Measurements from ENCODE around the gene MMP24.
"Not testable (repeated sequence)": the region's sequence is repeated elsewhere in the genome, so short reads cannot be mapped to it uniquely, and the experiment has no call there.

Gene MMP24

DNA sequence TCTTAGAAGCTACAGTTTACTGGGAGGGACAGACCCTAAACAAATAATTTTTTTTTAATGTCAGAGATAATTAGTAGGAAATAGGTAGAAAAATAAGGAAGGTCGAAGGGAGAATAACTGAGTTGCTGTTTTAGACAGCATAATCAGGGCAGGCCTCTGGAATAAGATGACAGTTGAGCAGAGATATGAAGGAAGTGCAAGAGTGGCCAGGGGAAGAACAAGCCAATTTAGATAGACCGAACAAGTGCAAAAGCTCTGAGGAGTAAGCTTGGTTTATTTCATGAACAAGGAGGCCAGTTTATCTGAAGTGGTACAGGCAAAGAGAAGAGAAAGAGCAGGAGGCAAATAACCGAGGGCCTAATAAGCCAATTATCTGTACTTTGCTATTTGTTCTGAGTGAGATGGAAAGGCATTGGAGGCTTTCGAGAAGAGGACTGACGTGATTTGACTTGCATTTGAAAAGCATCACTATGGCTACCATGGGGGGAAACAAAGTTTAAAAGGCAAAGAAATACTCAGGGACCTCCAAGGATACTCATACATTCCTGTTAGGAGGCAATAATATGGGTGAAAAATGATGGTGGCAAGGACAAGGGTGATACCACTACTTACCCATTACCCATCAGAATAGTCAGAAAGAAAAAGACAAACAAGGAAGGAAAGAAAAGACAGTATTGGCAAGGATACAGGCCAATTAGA lies 34.9 kb upstream of the MMP24 start:
- H3K9ac ChIP-seq (ENCODE audit: insufficient read length): no peak overlapping the region
- no peak overlapping the region for H3K4me3 ChIP-seq
- H3K27ac ChIP-seq: no peak overlapping the region
- no peaks in the 10 kb centered on the region for H3K36me3 ChIP-seq (ENCODE audit: insufficient read depth, low read length)
- TF ChIP-seq FOXP2 (optimal IDR thresholded peaks at IDR 0.05; ENCODE audit: control extremely low read depth, extremely low read length, insufficient read depth) (no peak), EZH2 (IDR thresholded peaks at IDR 0.05) (no peak), POLR2AphosphoS5 (IDR thresholded peaks at IDR 0.05; ENCODE audit: borderline replicate concordance, low read depth, low read length) (no peak)
- no peak for DNase-seq (ENCODE audit: low read depth, low spot score)
- peaks cover 4% of the 10 kb centered on the region; the same call in 1 of the 2 replicates for H3K9me3 ChIP-seq (ENCODE audit: low read depth, low read length)

DNA sequence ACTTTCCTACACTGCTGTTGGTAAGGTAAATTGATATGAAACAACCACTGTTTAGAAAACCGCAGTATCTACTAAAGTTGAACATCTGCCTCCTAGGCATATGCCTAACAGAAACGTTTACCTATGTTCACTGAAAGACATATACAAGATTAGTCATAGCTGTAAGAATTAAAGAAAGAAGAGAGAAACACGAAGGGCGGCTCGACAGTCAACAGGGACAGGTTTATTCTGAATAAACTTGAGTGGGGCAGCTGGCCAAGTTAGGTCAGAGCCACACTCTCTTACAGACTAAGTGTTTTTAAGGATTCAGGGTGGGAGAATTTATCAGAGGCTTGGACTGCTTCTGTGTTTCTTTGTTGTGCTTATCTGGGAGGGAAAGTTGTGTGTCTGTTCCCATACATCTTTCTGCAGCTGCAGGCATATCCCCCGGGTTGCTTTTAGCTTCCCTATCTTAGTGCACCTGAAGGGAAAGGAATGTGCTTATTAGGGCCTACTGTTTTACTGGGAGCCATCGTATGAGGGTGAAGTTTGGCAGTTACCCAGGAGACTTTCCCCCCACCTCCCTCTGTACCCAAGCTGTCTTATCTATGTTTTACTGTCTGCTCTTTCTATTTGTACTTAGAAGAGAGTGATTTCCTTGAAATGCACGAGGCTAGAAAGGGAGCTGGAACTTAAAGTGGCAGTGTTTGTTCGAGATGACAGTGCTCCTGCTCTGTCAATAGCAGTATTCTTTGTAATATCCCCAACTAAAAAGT lies 34.2 kb upstream of the MMP24 start:
- Histone ChIP-seq H3K27ac (no peak overlapping the region), H3K36me3 (ENCODE audit: insufficient read depth, low read length) (no peaks in the 10 kb centered on the region), H3K9me3 (ENCODE audit: low read depth, low read length) (peaks cover 4% of the 10 kb centered on the region; the same call in 1 of the 2 replicates), H3K9ac (ENCODE audit: insufficient read length) (no peak overlapping the region), H3K4me3 (no peak overlapping the region)
- DNase-seq (ENCODE audit: low read depth, low spot score): no peak
- no peak for TF ChIP-seq FOXP2 (optimal IDR thresholded peaks at IDR 0.05; ENCODE audit: control extremely low read depth, extremely low read length, insufficient read depth)
- no peak for TF ChIP-seq POLR2AphosphoS5 (IDR thresholded peaks at IDR 0.05; ENCODE audit: borderline replicate concordance, low read depth, low read length)
- TF ChIP-seq EZH2 (IDR thresholded peaks at IDR 0.05): no peak

DNA sequence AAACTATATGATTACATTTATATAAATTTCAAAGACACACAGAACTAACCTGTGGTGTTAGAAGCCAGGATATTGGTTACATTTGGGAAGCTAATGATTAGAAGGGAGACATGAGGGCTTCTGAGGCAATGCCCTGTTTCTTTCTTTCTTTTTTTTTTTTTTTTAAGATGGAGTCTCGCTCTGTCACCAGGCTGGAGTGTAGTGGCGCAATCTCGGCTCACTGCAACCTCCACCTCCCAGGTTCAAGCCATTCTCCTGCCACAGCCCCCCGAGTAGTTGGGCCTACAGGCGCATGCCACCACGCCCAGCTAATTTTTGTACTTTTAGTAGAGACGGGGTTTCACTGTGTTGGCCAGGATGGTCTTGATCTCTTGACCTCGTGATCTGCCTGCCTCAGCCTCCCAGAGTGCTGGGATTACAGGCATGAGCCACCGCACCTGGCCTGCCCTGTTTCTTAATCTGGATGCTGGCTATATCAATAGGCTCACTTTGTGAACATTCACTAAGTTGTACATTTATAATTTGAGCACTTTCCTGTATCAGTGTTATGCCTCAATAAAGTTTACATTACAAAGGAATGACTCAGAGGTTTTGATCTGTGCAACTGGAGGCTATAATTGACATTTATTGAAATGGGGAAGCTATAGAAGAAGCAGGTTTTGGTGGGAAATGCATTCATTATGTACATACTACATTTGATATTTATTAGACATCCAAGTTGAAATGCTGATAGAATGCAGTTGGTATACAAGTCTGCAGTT lies 33.3 kb upstream of the MMP24 start:
- not testable (repeated sequence) for H3K36me3 ChIP-seq (ENCODE audit: insufficient read depth, low read length); H3K27ac ChIP-seq; H3K4me3 ChIP-seq; H3K9ac ChIP-seq (ENCODE audit: insufficient read length); DNase-seq (ENCODE audit: low read depth, low spot score); H3K9me3 ChIP-seq (ENCODE audit: low read depth, low read length)

DNA sequence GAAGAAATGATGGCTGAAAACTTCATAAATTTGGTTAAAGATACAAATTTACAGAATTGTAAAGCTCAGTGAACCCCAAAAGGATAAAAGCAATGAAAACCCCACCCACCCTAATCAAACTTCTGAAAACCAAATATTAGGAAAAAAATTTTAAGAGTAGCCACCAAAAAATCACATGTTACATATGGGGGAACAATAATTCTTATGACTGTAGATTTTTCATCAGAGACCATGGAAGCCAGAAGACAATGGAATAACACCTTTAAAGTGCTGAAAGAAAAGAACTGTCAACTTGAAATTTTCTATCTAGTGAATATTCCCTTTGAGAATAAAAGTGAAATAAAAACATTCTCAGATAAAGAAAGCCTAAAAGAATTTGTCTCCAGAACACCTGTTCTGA lies 30.2 kb upstream of the MMP24 start:
- no peak for DNase-seq (ENCODE audit: low read depth, low spot score)
- H3K9ac ChIP-seq (ENCODE audit: insufficient read length): no peak overlapping the region
- TF ChIP-seq POLR2AphosphoS5 (IDR thresholded peaks at IDR 0.05; ENCODE audit: borderline replicate concordance, low read depth, low read length) (no peak), EZH2 (IDR thresholded peaks at IDR 0.05) (no peak), FOXP2 (optimal IDR thresholded peaks at IDR 0.05; ENCODE audit: control extremely low read depth, extremely low read length, insufficient read depth) (no peak)
- no peak overlapping the region for H3K4me3 ChIP-seq
- no peak overlapping the region for H3K27ac ChIP-seq
- H3K9me3 ChIP-seq (ENCODE audit: low read depth, low read length): peaks cover 8% of the 10 kb centered on the region; the same call in 1 of the 2 replicates
- no peaks in the 10 kb centered on the region for H3K36me3 ChIP-seq (ENCODE audit: insufficient read depth, low read length)

DNA sequence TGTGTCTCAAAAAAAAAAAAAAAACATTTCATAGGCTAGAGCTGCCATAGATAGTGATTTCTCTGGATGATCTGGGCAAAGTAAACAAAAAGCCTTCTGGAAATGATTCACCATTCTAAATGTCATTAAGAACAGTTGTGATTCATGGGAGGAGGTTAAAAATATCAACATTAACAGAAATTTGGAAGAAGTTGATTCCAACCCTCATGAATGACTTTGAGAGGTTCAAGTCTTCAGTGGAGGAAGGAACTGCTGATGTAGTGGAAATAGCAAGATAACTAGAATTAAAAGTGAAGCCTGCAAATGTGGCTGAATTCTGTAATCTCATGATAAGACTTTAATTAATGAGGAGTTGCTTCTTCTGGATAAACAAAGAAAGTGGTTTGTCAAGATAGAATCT lies 26.8 kb upstream of the MMP24 start:
- Histone ChIP-seq H3K36me3 (ENCODE audit: insufficient read depth, low read length) (no peaks in the 10 kb centered on the region), H3K27ac (no peak overlapping the region), H3K9me3 (ENCODE audit: low read depth, low read length) (peaks cover 8% of the 10 kb centered on the region; the same call in 1 of the 2 replicates), H3K9ac (ENCODE audit: insufficient read length) (no peak overlapping the region), H3K4me3 (no peak overlapping the region)
- no peak for DNase-seq (ENCODE audit: low read depth, low spot score)
- TF ChIP-seq FOXP2 (optimal IDR thresholded peaks at IDR 0.05; ENCODE audit: control extremely low read depth, extremely low read length, insufficient read depth): no peak
- TF ChIP-seq EZH2 (IDR thresholded peaks at IDR 0.05): no peak
- TF ChIP-seq POLR2AphosphoS5 (IDR thresholded peaks at IDR 0.05; ENCODE audit: borderline replicate concordance, low read depth, low read length): no peak

DNA sequence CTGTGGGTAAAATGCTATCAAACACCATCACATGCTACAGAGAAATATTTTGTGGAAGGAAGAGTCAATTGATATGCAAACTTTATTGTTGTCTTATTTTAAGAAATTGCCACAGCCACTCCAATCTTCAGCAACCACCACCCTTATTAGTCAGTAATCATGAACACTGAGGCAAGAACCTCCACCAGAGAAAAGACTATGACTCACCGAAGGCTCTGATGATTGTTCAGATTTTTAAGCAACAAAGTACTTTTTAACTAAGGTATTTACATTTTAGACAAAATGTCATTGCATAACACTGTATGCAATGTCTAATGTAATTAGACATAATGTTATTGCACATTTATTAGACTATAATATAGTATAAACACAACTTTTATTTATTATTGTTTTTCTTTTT lies 26.2 kb upstream of the MMP24 start:
- no peak overlapping the region for H3K9ac ChIP-seq (ENCODE audit: insufficient read length)
- DNase-seq (ENCODE audit: low read depth, low spot score): no peak

DNA sequence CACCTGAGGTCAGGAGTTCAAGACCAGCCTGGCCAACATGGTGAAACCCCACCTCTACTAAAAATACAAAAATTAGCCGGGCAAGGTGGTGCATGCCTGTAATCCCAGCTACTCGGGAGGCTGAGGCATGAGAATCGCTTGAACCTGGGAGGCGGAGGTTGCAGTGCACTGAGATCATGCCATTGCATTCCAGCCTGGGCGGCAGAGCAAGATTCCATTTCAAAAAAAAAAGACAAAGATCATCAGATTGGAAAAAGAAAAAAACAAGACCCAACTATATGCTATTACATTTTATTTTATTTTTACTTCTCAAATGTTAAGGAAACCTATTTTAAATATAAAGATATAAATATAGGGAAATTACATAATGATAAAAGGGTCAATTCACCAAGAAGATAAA lies 25.0 kb upstream of the MMP24 start:
- not testable (repeated sequence) for DNase-seq (ENCODE audit: low read depth, low spot score); H3K36me3 ChIP-seq (ENCODE audit: insufficient read depth, low read length); H3K9ac ChIP-seq (ENCODE audit: insufficient read length); H3K9me3 ChIP-seq (ENCODE audit: low read depth, low read length); H3K27ac ChIP-seq; H3K4me3 ChIP-seq

More for the DNA sequence above, 26.2 kb upstream of the MMP24 start:
- H3K9me3 ChIP-seq (ENCODE audit: low read depth, low read length): peaks cover 8% of the 10 kb centered on the region; the same call in 1 of the 2 replicates
- H3K27ac ChIP-seq: no peak overlapping the region
- TF ChIP-seq POLR2AphosphoS5 (IDR thresholded peaks at IDR 0.05; ENCODE audit: borderline replicate concordance, low read depth, low read length) (no peak), EZH2 (IDR thresholded peaks at IDR 0.05) (no peak), FOXP2 (optimal IDR thresholded peaks at IDR 0.05; ENCODE audit: control extremely low read depth, extremely low read length, insufficient read depth) (no peak)
- no peaks in the 10 kb centered on the region for H3K36me3 ChIP-seq (ENCODE audit: insufficient read depth, low read length)
- no peak overlapping the region for H3K4me3 ChIP-seq

DNA sequence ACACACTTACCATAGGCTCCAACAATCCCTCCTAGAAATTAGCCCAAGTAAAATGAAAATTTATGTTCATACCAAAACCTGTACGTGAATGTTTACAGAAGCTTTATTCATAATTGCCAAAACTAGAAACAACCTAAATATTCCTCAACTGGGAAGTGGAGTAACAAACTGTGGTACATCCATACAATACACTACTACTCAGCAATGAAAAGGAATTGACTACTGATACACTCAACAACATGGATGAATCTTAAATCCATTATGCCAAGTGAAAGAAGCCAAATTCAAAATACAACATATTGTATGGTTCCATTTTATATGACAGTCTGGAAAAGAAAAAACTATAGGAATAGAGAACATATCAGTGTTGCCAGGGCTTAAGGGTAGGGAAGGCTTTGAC lies 19.7 kb upstream of the MMP24 start:
- TF ChIP-seq FOXP2 (optimal IDR thresholded peaks at IDR 0.05; ENCODE audit: control extremely low read depth, extremely low read length, insufficient read depth) (no peak), POLR2AphosphoS5 (IDR thresholded peaks at IDR 0.05; ENCODE audit: borderline replicate concordance, low read depth, low read length) (no peak), EZH2 (IDR thresholded peaks at IDR 0.05) (no peak)
- Histone ChIP-seq H3K9ac (ENCODE audit: insufficient read length) (no peak overlapping the region), H3K9me3 (ENCODE audit: low read depth, low read length) (no peaks in the 10 kb centered on the region; the same call in 1 of the 2 replicates), H3K27ac (no peak overlapping the region), H3K36me3 (ENCODE audit: insufficient read depth, low read length) (no peaks in the 10 kb centered on the region), H3K4me3 (no peak overlapping the region)
- no peak for DNase-seq (ENCODE audit: low read depth, low spot score)
